Liver (tissue), 9 donors: ENCODE data around the gene ALK. TPM values are rescaled to one million over a fixed set of nuclear protein-coding genes. Genes with fewer than 3 reads are reported as not detected.

ENCODE experiments used
- DNase-seq: peaks from one replicate; pipeline ENCODE4 v3.0.0-alpha.2; 2017; ENCODE audit warnings: low spot score
- H3K27ac ChIP-seq, 2 donors: one replicate each; pipeline ENCODE4 v1.7.0; 2013; ENCODE audit warnings: inconsistent platforms in 2 of 2, low read length in 2 of 2, control low read depth in 1 of 2, low read depth in 1 of 2, mild to moderate bottlenecking in 1 of 2
- H3K27me3 ChIP-seq, 4 donors: one replicate each; pipeline versions ENCODE4 v1.6.1 to v1.7.0; 2013; ENCODE audit warnings: low read length in 3 of 4, inconsistent platforms in 1 of 4, mild to moderate bottlenecking in 1 of 4, moderate library complexity in 1 of 4; ENCODE audit not compliant: control insufficient read depth in 4 of 4, insufficient read depth in 4 of 4
- H3K36me3 ChIP-seq, 4 donors: one replicate each; pipeline versions ENCODE4 v1.6.1 to v1.7.0; 2013; ENCODE audit warnings: low read length in 3 of 4, mild to moderate bottlenecking in 3 of 4, low read depth in 1 of 4, moderate library complexity in 1 of 4; ENCODE audit not compliant: control insufficient read depth in 4 of 4, insufficient read depth in 3 of 4
- H3K4me1 ChIP-seq, 4 donors: one replicate each; pipeline versions ENCODE4 v1.6.1 to v1.7.0; 2013; ENCODE audit warnings: low read length in 3 of 4, mild to moderate bottlenecking in 3 of 4, moderate library complexity in 1 of 4; ENCODE audit not compliant: control insufficient read depth in 4 of 4, insufficient read depth in 4 of 4
- H3K4me3 ChIP-seq, 3 donors: one replicate each; pipeline versions ENCODE4 v1.6.1 to v1.7.0; 2013; ENCODE audit warnings: low read length in 3 of 3, control low read depth in 1 of 3, low read depth in 1 of 3, mild to moderate bottlenecking in 1 of 3
- H3K9ac ChIP-seq, 2 donors: one replicate each; pipeline ENCODE4 v1.7.0; 2013; ENCODE audit warnings: low read length in 2 of 2, mild to moderate bottlenecking in 2 of 2, moderate library complexity in 2 of 2, control low read depth in 1 of 2, low read depth in 1 of 2
- H3K9me3 ChIP-seq, 4 donors: one replicate each; pipeline versions ENCODE4 v1.6.1 to v1.7.0; 2013; ENCODE audit warnings: low read length in 3 of 4; ENCODE audit not compliant: control insufficient read depth in 4 of 4
- ATF3 ChIP-seq: IDR thresholded peaks from 2 replicates; pipeline ENCODE4 v1.6.1; 2016; ENCODE audit warnings: antibody characterized with exemption
- CTCF ChIP-seq: fragments of 150-350 bp; IDR thresholded peaks from 2 replicates; pipeline ENCODE4 v1.5.1; 2017; ENCODE audit warnings: improper control_type of control experiment, low read depth, low read length; ENCODE audit not compliant: missing input control
- EGR1 ChIP-seq, 2 donors: IDR thresholded peaks; 2 replicates each; pipeline ENCODE4 v1.6.1; 2016 to 2018; ENCODE audit warnings: antibody characterized with exemption in 2 of 2, low read depth in 2 of 2
- FOXA1 ChIP-seq: IDR thresholded peaks from 2 replicates; pipeline ENCODE4 v1.6.1; 2016; ENCODE audit warnings: antibody characterized with exemption
- FOXA2 ChIP-seq: IDR thresholded peaks from 2 replicates; pipeline ENCODE4 v1.6.1; 2016; ENCODE audit warnings: antibody characterized with exemption
- GABPA ChIP-seq, 2 donors: IDR thresholded peaks in 1 of 2; conservative IDR thresholded peaks in 1 of 2; 2 replicates each; pipeline ENCODE4 v1.6.1; 2016; ENCODE audit warnings: antibody characterized with exemption in 2 of 2, mild to moderate bottlenecking in 1 of 2, moderate library complexity in 1 of 2
- HNF4A ChIP-seq, 2 donors: conservative IDR thresholded peaks; 2 replicates each; pipeline ENCODE4 v1.6.1; 2016; ENCODE audit warnings: antibody characterized with exemption in 2 of 2, mild to moderate bottlenecking in 2 of 2
- HNF4G ChIP-seq: IDR thresholded peaks from 2 replicates; pipeline ENCODE4 v1.6.1; 2016; ENCODE audit warnings: antibody characterized with exemption
- JUND ChIP-seq, 2 donors: IDR thresholded peaks; 2 replicates each; pipeline ENCODE4 v1.6.1; 2016; ENCODE audit warnings: antibody characterized with exemption in 2 of 2
- MAX ChIP-seq: IDR thresholded peaks from 2 replicates; pipeline ENCODE4 v1.6.1; 2016; ENCODE audit warnings: antibody characterized with exemption
- NR2F2 ChIP-seq: IDR thresholded peaks from 2 replicates; pipeline ENCODE4 v1.6.1; 2016; ENCODE audit warnings: antibody characterized with exemption
- RAD21 ChIP-seq, 2 donors: IDR thresholded peaks; 2 replicates each; pipeline ENCODE4 v1.6.1; 2016; ENCODE audit warnings: antibody characterized with exemption in 2 of 2, mild to moderate bottlenecking in 2 of 2
- REST ChIP-seq: IDR thresholded peaks from 2 replicates; pipeline ENCODE4 v1.6.1; 2016; ENCODE audit warnings: antibody characterized with exemption, mild to moderate bottlenecking
- RXRA ChIP-seq, 2 donors: IDR thresholded peaks; 2 replicates each; pipeline ENCODE4 v1.6.1; 2017 to 2018; ENCODE audit warnings: antibody characterized with exemption in 2 of 2, mild to moderate bottlenecking in 1 of 2
- SP1 ChIP-seq: IDR thresholded peaks from 2 replicates; pipeline ENCODE4 v1.6.1; 2018; ENCODE audit warnings: antibody characterized with exemption, mild to moderate bottlenecking
- TAF1 ChIP-seq: conservative IDR thresholded peaks from 2 replicates; pipeline ENCODE4 v1.6.1; 2016; ENCODE audit warnings: antibody characterized with exemption, mild to moderate bottlenecking
- YY1 ChIP-seq: IDR thresholded peaks from 2 replicates; pipeline ENCODE4 v1.6.1; 2016; ENCODE audit warnings: antibody characterized with exemption, mild to moderate bottlenecking
- ZBTB33 ChIP-seq: IDR thresholded peaks from 2 replicates; pipeline ENCODE4 v1.6.1; 2016; ENCODE audit warnings: antibody characterized with exemption
- WGBS: extraction: QIAGEN DNeasy Blood & Tissue Kit; methylation state at CpG from one replicate; pipeline ENCODE4 v1.1.7; 2013; 5-methylcytosine and 5-hydroxymethylcytosine counted together
- polyA plus RNA-seq, 2 donors: library from polyadenylated mRNA; stranded (reverse) in 1 of 2; unstranded in 1 of 2; fragments of 200-250 nt in 1 of 2; fragments of >200 nt in 1 of 2; fragmentation: Nextera tagmentation in 1 of 2; extraction: Ambion mirVana in 1 of 2; gene quantifications; one replicate each; pipeline versions ENCODE4 v1.2.1 to v1.2.3, GENCODE V29; 2013 to 2015
- total RNA-seq, 2 donors: library from RNA; depleted of rRNA; stranded (reverse); fragments of >200 nt; gene quantifications; one replicate each; pipeline ENCODE4 v1.2.3, GENCODE V29; 2014
- donor health status: healthy.
- donor health status: healthy.
- donor health status: healthy.
- donor health status: healthy.
- donor health status: healthy.

Gene ALK
- total and polyA plus RNA-seq, 4 donors, result under 0.01 TPM; not detected in 3

- no peak overlapping the region for H3K4me3 ChIP-seq
- no peak for DNase-seq
- H3K9ac ChIP-seq, result no peak overlapping the region
- no peak overlapping the region for H3K27ac ChIP-seq
- no peaks in the 10 kb centered on the region for H3K4me1 ChIP-seq
- no peaks in the 10 kb centered on the region for H3K9me3 ChIP-seq
- peaks cover 0 to 5% (median 1%) of the 10 kb centered on the region in 4 donors for H3K27me3 ChIP-seq
- 78% methylated on average over 9 of the region's 9 CpGs for WGBS
- no peaks in the 10 kb centered on the region for H3K36me3 ChIP-seq
- no peak for TF ChIP-seq JUND (IDR thresholded peaks at IDR 0.05)
Measured at GRCh38 chr2:29278966-29279365, 642.4 kb downstream of the ALK start.

- 29% methylated on average over 3 of the region's 3 CpGs for WGBS
- Histone ChIP-seq H3K9me3 (no peaks in the 10 kb centered on the region), H3K27ac (no peak overlapping the region), H3K36me3 (no peaks in the 10 kb centered on the region), H3K4me1 (no peaks in the 10 kb centered on the region), H3K4me3 (no peak overlapping the region), H3K9ac (no peak overlapping the region), H3K27me3 (peaks cover 0 to 5% (median 1%) of the 10 kb centered on the region in 4 donors)
- DNase-seq, result no peak
- TF ChIP-seq NR2F2 (no peak), SP1 (no peak), FOXA1 (no peak), JUND (IDR thresholded peaks at IDR 0.05) (no peak), FOXA2 (no peak), CTCF (no peak), TAF1 (no peak), HNF4G (no peak), EGR1 (IDR thresholded peaks at IDR 0.05; ENCODE audit: low read depth in 2 of 2) (no peak), GABPA (IDR thresholded peaks at IDR 0.05 in 1 of 2, conservative IDR thresholded peaks at IDR 0.05 in 1 of 2) (no peak), RAD21 (IDR thresholded peaks at IDR 0.05) (no peak), HNF4A (conservative IDR thresholded peaks at IDR 0.05) (no peak), ATF3 (no peak), YY1 (no peak), RXRA (IDR thresholded peaks at IDR 0.05) (no peak), REST (no peak), MAX (no peak), ZBTB33 (no peak)
Measured at GRCh38 chr2:29276151-29276550, 645.2 kb downstream of the ALK start.
